ENCODE measurements around the gene LRP1. TPM values are rescaled to one million over a fixed set of nuclear protein-coding genes. Genes with fewer than 3 reads are reported as not detected.

The LRP1 gene
- total RNA-seq, 1 donor = 6.2 TPM

Small RNA genes within 50 kb of the gene (small RNA-seq; reads per million reads assigned to genes)
- gene MIR1228 = not detected

Other genes starting within 250 kb of the LRP1 start
- gene SDR9C7, start 194.1 kb upstream of the LRP1 start, total RNA-seq = not detected
- under 0.01 TPM for gene RDH16, start 170.9 kb upstream of the LRP1 start, total RNA-seq
- 9.4 TPM for gene ZBTB39, start 121.9 kb upstream of the LRP1 start, total RNA-seq
- not detected for gene TAC3, start 112.0 kb upstream of the LRP1 start, total RNA-seq
- under 0.01 TPM for gene MYO1A, start 78.4 kb upstream of the LRP1 start, total RNA-seq
- gene NEMP1, start 49.7 kb upstream of the LRP1 start, total RNA-seq = 8.6 TPM
- 21.0 TPM for gene NAB2, start 39.4 kb upstream of the LRP1 start, total RNA-seq
- 115 TPM for gene STAT6, start 17.1 kb upstream of the LRP1 start, total RNA-seq
- not detected for gene LRP1-AS, start 19.1 kb downstream of the LRP1 start, total RNA-seq
- gene NXPH4, start 88.3 kb downstream of the LRP1 start, total RNA-seq = not detected
- gene SHMT2, start 101.2 kb downstream of the LRP1 start, total RNA-seq = 334 TPM
- 1.1 TPM for gene STAC3, start 122.7 kb downstream of the LRP1 start, total RNA-seq

Data from hematopoietic multipotent progenitor cell (in vitro differentiated cells).